ENCODE results near the gene SLC35F2.
"Not testable (repeated sequence)": the region's sequence is repeated elsewhere in the genome, so short reads cannot be mapped to it uniquely, and the experiment has no call there.

The SLC35F2 gene, protein sequence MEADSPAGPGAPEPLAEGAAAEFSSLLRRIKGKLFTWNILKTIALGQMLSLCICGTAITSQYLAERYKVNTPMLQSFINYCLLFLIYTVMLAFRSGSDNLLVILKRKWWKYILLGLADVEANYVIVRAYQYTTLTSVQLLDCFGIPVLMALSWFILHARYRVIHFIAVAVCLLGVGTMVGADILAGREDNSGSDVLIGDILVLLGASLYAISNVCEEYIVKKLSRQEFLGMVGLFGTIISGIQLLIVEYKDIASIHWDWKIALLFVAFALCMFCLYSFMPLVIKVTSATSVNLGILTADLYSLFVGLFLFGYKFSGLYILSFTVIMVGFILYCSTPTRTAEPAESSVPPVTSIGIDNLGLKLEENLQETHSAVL

DNA sequence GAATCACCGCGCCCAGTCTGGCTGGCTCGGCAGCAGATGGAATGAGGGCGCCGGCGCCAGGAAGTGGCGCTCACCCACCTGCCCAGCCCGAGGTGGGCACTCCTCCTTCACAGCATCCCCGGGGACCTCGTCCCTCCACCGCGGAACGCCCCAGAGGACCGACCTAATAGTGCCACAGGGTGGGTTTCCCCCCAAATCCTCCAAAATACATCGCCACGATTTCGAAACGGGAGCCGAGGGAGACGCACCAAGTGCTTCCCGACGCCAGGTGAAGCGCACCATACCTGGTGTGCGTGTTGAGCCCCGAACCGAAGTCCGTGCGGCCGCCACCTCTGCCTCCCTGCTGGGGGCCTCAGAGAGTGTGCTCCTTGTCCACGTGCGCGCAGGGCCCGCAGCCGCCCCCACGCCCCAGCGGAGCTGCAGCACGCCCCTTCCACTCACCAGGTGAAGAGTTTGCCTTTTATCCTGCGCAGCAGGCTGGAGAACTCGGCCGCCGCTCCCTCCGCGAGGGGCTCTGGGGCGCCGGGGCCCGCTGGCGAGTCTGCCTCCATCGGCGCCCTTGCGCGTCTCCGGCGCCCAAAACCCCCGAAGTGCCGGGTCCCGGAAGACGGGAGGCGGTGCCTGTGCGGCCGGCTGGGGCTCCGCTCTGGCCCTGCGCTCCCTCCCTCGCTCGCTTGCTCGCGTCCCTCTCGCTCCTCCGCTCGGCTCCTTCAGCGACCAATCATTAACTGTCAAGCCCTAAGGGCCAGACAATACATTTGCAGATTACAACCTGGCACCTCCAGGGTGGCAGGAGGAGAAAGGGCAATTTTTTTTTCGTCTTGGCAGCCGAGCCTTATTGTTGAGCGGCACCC lies at the start of gene SLC35F2:
TSS of gene SLC35F2 (minus strand) at position 571 of the 854 bp plus-strand sequence. CDS start at position 551, 20 bp downstream.
- peak; percentile 41 for DNase-seq

DNA sequence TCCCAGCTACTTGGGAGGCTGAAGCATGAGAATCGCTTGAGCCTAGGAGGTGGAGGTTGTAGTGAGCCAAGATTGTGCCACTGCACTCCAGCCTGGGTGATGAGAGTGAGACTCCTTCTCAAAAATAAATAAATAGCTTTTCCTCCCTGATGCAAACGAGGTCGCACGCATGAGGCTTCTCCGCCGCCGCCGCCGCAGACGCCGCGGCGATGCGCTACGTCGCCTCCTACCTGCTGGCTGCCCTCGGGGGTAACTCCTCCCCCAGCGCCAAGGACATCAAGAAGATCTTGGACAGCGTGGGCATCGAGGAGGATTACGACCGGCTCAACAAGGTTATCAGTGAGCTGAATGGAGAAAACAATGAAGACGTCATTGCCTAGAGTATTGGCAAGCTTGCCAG lies 49.6 kb upstream of the SLC35F2 start:
- no peak for DNase-seq

GRCh38 chr11:107898270-107898669 lies 39.7 kb upstream of the SLC35F2 start:
- peak; percentile 48 for DNase-seq

DNA sequence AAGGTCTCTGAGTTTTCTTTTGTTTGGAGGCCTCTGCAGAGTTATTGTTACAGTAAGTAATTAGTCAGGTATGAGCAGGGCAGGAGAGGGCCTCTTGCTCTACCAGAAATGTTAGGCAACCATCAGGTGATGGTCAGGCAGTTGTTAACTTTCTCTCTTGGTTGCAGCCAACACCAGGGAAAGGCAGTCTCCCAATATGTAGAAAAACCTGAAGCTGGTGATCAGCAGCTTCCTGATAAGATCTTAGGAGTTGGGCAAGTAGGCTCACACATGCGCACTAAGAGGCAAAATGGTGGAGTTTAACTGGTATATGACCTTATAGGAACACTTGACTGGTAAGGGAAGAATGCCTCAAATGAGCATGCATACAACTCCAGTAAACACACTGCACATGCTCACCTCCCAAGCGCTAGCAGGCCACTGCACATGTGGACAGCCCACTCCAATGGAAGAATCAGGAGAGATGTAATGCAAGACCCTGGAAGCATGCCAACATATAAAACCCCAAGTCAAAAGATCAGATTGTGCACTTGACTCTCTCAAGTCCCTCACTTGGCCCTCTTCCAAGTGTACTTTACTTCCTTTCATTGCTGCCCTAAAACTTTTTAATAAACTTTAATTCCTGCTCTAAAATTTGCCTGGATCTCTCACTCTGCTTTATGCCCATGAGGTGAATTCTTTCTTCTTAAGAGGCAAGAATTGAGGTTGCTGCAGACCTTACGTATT lies 23.7 kb upstream of the SLC35F2 start:
- DNase-seq = no peak

GRCh38 chr11:107881471-107881870 lies 22.9 kb upstream of the SLC35F2 start:
- DNase-seq = not testable (repeated sequence)

DNA sequence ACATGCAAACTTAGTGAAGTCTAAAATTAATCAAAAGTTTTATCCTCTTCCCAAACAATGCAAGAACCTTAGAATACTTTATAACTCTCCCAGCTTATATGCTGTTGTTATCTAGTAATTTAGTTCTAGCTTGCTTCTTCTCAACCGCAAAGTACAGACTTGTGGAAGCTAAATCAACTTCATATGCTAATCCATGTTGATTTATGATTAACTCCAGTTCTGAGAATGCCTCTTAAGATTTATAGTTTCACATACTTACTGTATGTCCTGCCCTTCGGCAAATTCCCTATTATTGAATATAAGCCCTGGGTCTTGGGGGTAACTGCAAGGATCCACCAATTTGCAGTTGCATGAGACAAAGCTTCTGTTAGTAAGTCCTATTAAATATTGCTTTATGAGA lies 17.6 kb upstream of the SLC35F2 start:
- DNase-seq = no peak

GRCh38 chr11:107864591-107864990 lies 6.0 kb upstream of the SLC35F2 start:
- no peak for DNase-seq

GRCh38 chr11:107860688-107861087 lies 2.1 kb upstream of the SLC35F2 start:
- DNase-seq = no peak

- not testable (repeated sequence) for DNase-seq
Observed at GRCh38 chr11:107860240-107860620, 1.6 kb upstream of the SLC35F2 start.

DNA sequence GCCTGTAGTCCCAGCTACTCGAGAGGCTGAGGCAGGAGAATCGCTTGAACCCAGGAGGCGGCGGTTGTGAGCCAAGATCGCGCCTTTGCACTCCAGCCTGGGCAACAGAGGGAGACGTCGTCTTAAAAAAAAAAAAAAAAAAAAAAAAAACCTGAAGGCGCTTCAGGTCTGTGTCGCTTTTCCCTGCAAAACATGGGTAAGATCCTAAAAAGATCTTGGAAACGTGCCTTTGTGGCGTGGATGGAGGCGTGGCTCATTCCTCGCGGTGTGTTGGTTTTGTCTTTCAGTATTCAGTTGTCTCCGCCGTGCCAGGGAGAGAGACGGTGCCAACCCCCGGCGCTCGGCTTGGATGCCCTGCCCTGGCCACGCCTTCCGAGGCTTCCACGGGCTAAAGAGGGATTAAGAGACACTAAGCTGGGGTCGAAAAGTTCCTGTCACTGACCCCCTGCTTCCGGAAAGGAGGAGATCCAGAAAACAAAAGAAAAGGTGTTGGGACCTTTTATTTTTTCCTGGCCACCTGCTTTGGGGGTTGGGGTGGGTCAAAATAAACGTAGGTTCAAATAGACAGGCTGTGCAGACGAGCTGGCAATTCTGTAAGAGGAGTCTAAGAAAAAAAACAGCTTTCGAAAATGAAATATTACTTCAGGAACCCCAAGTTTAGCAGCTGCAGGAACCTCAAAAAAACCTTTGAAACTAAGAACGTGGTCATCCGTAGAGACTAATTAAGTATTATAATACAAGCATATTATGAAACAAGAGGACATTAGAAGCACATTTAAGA lies 1.1 kb upstream of the SLC35F2 start:
- DNase-seq = no peak

DNA sequence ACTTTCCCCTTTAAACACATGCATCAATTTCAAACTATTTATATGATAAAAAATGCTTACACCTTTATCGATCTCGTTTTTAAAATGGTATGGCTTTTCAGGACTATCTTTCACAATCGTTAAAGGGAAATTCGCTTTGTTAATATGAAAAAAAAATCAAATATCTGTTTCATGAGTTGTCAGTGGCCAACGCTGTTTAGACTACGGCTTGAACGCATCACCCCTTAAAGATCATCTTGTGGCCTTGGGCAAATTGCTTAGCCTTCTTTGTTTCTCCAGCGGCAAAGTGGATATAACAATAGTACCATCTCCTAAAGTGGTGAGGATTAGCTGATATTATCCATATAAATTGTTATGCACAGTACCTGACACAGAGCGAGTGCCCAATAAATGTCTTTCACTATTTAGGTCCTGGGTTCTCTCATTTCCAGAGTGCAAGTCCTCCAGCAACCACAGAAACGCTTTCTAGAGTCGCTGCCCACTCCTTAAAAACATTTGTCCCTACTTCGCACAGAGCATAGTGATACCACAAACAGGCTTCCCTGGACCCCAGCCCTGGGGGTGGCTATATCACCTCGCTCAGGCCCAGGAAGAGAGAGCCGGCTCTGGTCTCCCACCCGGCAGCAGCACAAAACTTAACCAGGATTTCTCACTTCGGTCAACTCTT lies 904 bp downstream of the SLC35F2 start:
- DNase-seq = no peak

DNA sequence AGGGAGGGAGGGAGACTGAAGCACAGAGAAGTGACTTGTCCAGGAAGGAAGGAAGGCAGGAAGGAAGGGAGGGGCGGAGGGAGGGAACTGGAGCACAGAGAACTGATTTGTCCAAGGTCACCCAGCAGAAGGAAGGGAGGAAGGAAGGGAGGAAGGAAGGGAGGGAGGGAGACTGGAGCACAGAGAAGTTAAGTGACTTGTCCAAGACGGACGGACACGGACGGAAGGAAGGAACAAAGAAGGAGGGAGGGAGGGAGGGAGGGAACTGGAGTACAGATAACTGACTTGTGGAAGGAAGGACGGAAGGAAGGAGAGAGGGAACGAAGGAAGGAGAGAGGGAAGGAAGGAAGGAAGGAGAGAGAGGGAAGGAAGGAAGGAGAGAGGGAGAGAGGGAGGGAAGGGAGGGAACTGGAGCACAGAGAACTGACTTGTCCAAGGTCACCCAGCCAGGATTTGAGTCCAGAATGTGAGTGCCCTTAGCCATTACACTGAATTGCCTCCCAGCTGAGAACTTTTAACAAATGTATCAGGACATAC lies 1.5 kb downstream of the SLC35F2 start:
- no peak for DNase-seq

DNA sequence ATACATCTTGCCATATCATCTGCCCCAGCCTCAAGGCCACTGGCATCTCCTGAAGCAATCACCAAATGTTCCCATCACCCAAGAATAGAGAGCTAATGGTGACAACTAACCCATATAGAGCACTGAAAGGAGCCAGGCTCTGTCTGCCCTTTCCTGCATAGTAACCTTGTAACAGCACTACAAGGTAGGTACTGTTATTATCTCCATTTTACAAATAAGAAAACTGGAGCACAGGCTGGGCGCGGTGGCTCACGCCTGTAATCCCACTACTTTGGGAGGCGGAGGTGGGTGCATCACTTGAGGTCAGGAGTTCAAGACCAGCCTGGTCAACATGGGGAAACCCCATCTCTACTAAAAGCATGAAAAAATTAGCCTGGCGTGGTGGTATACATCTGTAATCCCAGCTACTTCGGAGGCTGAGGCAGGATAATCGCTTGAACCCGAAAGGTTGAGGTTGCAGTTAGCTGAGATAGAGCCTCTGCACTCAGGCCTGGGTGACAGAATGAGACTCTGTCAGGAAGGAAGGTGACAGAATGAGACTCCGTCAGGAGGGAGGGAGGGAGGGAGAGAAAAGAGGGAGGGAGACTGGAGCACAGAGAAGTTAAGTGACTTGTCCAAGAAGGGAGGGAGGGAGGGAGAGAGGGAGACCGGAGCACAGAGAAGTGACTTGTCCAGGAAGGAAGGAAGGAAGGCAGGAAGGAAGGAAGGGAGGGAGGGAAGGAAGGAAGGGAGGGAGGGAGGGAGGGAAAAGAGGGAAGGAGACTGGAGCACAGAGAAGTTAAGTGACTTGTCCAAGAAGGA lies 2.2 kb downstream of the SLC35F2 start:
- DNase-seq = no peak

- no peak for DNase-seq
Observed at GRCh38 chr11:107853070-107853469, 5.5 kb downstream of the SLC35F2 start.

DNA sequence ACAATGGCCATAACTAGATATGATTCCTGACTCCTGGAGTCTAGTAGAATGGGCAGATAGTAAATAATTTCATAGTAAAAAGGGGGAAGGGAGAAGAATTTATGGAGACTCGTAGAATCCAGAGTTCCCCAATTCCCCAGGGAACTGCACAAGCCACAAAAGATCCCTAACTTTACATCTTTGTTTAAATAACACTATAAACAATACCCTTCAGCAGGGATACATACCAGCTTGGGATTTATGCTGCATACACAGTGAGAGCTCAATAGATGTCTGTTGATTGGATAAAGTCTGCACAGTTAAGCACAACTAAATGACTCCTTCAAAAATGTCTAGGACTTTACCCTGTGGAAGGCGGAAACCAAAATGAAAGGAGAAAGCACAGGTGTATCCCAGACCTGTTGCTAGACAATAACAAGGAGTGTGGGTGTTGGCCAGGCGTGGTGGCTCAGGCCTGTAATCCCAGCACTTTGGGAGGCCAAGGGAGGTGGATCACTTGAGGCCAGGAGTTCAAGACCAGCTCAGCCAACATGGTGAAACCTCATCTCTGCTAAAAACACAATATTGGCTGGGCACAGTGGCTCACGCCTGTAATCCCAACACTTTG lies 6.8 kb downstream of the SLC35F2 start:
- DNase-seq = no peak

DNA sequence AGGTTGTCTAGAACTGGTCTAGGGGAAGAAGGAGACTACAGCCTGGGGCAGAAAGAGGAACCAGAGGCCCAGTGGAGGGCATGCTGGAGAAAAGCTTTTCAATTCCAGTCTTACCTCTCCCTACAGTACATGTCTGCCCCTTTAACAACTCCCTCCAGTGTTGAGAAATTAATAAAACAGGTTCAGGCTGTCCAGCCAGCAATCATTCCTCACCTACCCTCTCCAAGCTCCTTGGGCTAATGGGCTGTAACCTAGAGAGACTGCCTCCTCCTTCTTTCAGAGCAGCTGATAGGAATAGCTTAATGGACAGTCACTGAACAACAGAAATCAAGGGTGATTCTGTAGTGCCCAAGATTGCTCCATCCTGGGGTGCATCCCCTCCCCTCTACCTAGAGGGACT lies 8.8 kb downstream of the SLC35F2 start:
- DNase-seq = peak; percentile 65

- DNase-seq = no peak
Observed at GRCh38 chr11:107848345-107848744, 10.2 kb downstream of the SLC35F2 start.

DNA sequence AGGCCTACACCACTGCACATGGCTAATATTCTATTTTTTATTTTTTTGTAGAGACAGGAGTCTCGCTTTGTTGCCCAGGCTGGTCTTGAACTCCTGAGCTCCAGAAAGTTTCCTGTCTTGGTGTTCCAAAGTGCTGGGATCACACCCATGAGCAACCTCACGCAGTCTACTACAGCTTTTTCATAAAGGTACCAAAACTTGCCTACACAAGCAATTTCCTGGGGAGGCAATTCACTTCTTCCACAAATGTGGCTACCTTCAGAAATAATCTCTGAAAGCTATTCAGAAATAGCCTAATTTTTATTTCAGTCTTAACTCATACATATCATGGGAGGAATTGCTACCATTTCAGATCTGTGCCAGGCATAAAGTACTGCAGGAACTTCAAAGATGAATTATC lies 11.4 kb downstream of the SLC35F2 start:
- no peak for DNase-seq

- DNase-seq = no peak
Observed at GRCh38 chr11:107844041-107844440, 14.5 kb downstream of the SLC35F2 start.

DNA sequence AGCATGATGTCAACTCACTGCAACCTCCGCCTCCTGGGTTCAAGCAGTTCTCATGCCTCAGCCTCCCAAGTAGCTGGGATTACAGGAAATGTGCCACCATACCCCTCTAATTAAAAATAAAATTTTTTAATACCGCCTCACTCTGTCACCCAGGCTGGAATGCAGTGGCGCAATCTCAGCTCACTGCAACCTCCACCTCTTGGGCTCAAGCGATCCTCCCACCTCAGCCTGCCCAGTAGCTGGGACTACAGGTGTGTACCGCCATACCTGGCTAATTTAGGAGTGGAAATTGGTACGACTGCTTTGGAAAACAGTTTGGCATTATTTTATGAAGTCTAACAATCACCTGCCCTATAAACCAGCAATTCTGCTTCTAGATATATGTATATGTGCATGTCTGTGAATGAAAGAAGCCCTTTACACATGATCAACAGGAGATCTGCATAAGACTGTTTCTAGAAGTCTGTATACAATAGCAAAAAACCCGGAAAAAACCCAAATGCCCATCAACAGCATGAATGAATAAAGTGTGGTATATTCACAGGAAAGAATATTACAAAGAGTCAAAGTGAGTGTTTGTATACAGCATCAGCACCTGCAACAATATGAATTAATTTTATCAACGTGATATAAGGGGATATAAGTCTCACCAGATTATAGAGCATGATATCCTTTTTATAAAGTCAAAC lies 16.0 kb downstream of the SLC35F2 start:
- no peak for DNase-seq
